Activated CD8-positive, alpha-beta memory T cell treated with anti-CD3 and anti-CD28 coated beads for 24 hours (primary cell): ENCODE results near the gene SPG21.
A peak's percentile ranks its signal among the peaks of the same experiment; 100 is the strongest.

Source experiments
- DNase-seq: peaks from one replicate; pipeline ENCODE4 v3.0.0-alpha.2; 2020

The SPG21 gene

GRCh38 chr15:64990168-64990470 is 405 bp upstream of the SPG21 start:
- no peak for DNase-seq

DNA sequence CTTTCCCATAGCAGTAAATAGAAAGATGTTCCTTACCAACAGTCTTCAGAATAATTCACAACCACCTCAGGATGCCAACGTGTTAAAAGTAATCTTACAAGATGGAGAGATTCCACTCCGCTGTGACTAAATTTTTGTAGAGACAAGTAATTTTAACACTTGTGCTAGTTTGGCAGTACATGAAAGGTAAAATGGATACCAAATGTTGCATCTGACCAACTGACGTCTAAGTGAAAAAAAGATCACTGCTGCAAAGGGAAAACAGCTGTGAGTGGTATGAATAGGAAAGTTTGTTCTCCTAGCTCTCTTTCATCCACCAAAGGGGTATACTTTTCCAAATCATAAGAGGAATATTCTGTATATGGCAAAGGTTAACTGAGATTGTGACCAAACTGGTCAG is 2.6 kb downstream of the SPG21 start:
- DNase-seq = no peak

- no peak for DNase-seq
Measured at GRCh38 chr15:64985366-64986033, 4.2 kb downstream of the SPG21 start.

GRCh38 chr15:64982472-64982871 is 7.2 kb downstream of the SPG21 start:
- DNase-seq = no peak

- peak; percentile 17 for DNase-seq
Measured at GRCh38 chr15:64981812-64982431, 7.8 kb downstream of the SPG21 start.

DNA sequence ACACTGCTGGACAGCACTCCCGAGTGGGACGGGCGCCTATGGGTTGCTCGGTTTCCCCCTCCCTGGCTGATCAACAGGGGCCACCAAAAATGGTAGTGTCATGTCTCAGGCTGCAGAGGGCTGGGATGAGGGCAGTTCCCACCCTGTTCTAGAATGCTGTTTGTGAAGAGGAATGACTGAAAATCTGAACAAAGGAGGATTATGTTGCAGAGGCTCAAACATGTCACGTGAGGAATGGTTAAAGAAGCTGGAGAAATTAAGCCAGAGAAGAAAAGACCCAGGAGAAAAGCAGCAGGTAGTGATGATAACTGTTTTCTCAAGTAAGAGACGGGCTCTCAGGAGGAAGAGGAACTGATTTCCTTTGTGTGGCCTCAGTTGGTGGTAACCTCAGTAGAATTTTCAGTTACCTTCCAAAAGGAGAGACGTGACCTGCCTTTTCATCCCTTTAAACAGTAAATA is 10.4 kb downstream of the SPG21 start:
- DNase-seq = peak; percentile 21

- peak; percentile 32 for DNase-seq
Measured at GRCh38 chr15:64975390-64975789, 14.3 kb downstream of the SPG21 start.

DNA sequence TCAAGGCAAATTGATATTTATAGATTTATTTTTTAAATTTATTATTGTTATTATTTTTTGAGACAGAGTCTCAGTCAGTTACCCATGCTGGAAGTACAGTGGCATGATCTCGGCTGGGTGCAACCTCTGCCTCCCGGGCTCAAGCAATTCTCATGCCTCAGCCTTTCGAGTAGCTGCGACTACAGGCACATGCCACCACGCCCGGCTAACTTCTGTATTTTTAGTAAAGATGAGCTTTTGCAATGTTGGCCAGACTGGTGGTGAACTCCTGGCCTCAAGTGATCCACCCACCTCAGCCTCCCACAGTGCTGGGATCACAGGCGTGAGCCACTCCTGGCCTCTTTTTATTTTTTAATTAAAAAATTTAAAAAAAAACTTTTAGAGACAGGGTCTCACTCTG is 19.0 kb downstream of the SPG21 start:
- DNase-seq = peak; percentile 41

GRCh38 chr15:64969401-64969800 is 20.3 kb downstream of the SPG21 start:
- DNase-seq = peak; percentile 13

DNA sequence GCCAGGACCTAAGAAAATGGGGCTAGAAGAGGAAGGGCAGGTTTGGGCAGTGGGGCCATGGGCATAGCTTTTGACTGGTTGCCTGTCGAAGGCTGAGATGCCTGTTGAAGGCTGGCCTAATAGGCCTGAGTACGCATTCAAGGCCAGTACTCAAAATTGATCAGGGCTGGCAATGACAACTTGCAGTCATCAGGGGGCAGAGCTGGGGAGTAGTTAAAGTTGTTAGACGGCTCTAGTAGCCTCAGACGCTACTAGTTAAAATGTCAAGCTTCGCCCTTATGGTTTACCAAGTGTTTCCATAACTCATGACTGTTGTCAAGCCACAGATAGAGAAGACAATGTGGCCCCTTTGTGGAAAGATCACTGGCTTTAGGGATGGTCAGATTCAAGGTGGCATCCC is 28.7 kb downstream of the SPG21 start:
- no peak for DNase-seq

- no peak for DNase-seq
Measured at GRCh38 chr15:64960153-64960552, 29.6 kb downstream of the SPG21 start.

- DNase-seq = peak; percentile 32
Measured at GRCh38 chr15:64959128-64959527, 30.6 kb downstream of the SPG21 start.

DNA sequence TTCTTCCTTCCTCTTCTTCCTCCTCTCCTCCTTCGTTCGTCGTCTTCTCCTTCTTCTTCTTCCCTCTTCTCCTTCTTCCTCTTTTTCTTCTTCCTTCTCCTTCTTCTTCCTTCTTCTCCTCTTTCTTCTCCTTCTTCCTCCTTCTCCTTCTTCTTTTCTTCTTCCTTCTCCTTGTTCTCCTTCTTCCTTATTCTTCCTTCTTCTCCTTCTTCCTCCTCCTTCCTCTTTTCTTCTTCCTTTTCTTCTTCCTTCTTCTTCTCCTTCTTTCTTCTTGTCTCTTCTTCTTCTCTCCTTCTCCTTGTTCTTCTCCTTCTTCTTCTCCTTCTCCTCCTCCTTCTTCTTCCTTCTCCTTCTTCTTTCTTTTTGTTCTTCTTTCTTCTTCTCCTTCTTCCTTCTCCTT is 35.3 kb downstream of the SPG21 start:
- no peak for DNase-seq

DNA sequence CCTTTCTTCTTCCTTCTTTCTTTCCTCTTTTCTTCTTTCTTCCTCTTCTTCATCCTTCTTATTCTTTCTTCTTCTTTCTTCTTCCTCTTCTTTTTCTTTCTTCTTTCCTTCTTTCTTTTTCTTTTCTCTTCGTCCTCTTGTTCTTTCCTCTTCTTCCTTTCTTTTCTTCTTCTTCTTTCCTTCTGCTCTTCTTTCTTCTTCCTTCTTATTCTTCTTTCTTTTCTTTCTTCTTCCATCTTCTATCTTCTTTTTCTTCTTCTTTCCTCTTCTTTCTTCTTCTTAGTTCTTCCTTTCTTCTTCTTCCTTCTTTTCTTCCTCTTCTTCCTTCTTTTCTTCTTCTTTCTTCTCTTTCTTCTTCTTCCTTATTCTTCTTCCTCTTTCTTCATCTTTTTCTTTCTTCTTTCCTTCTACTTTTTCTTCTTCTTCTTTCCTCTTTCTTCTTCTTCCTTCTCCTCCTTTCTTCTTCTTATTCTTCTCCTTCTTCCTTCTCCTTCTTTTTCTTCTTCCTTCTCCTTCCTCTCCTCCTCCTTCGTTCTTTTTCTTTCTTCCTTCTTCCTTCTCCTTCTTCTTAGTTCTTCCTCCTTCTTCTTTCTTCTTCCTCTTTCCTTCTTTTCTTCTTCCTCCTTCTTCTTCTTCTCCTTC is 37.8 kb downstream of the SPG21 start:
- DNase-seq = no peak

DNA sequence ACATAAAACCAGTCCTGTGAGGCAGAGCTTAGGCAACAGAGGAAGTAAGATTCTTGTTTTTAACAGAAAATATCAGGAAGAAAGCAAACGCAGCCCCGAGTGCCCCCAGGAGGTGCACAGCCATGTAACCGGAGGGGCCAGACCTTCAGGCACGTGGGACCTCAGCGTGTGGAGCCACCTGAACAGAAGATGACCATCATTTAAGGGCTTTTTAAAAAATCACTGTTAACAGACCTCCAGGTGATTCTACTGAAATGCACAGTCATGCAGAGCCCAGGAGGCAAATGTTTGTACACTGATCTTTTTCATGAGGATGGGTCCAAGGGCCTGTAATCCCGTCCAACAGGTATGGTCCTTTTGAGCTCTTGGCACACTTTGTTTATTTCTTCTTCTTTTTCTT is 38.8 kb downstream of the SPG21 start:
- DNase-seq = peak; percentile 49

DNA sequence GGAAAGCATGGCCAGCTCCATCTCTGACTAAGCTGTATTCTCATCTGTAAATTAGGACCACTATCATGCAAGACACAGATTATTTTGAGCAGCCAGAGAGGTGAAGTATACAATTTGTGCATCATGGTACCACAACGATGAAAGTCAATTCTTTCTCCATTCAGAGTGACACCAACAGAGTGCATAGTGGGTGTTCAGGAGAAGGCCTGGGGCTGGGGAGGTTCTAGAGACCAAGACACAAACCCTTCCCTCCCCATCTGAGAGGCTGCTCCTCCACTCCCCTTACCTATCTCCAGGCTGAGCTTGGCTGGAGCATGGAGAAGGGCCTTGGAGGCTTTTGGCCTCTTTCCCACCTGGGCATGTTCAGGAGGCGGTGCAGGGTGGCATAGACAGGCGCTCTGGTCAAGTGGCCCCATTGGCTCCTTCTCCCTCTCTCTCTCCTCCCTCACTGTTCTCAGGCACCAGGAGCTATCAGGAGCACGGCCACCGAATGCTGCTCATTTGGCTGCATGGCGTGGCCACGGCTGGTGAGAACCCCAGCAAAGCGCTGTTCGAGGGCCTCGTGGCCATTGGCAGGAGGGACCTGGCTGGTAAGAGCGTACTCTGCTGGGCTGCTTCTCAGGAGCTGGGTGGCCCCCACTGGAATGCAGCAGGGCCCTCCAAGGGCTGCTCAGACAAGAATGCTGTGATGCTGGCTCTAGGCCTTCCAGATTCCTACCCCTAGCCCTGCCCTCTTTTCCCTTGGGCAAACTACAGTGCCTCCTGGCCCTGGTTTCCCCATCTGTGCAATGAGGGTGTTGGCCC is 40.1 kb downstream of the SPG21 start:
- peak; percentile 53 for DNase-seq

GRCh38 chr15:64948916-64949315 is 40.8 kb downstream of the SPG21 start:
- DNase-seq = peak; percentile 26

DNA sequence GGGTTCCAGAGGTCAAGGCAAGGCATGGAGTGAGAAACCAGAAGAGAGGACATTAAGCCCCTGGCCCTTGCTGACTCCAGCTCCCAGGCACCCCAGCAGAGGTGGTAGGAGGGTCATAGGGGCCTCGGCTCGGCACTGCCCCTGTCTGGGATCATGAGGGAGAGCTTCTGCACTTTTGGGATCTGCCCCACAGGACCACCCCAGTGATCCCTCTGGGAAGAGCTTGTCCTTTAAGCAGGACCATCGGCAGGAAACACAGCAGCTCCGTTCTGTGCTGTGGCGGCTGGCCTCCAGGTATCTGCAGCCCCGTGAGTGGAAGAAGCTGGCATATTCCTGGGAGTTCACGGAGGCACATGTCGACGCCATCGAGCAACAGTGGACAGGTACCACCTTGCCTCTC is 42.5 kb downstream of the SPG21 start:
- peak; percentile 55 for DNase-seq

DNA sequence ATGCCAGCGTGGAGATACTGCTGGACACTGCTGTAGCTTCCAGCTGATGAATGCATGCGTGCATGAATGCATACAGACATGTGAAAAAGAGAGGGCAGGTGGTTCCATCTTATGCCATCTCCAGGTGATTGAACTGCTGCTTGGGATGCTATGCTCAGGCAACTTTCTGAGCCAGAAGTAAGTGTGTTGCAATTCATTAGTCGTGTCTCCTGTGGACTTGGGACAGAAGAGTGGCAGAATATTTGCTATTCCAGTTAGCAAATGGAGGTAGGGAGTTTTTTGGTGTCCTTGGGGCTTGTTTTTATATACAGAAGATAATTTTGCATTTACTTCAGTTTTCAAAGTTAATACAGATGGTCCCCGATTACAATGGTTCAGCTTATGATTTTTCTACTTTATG is 44.8 kb downstream of the SPG21 start:
- peak; percentile 32 for DNase-seq

- DNase-seq = peak; percentile 50
Measured at GRCh38 chr15:64943512-64944225, 46.0 kb downstream of the SPG21 start.

DNA sequence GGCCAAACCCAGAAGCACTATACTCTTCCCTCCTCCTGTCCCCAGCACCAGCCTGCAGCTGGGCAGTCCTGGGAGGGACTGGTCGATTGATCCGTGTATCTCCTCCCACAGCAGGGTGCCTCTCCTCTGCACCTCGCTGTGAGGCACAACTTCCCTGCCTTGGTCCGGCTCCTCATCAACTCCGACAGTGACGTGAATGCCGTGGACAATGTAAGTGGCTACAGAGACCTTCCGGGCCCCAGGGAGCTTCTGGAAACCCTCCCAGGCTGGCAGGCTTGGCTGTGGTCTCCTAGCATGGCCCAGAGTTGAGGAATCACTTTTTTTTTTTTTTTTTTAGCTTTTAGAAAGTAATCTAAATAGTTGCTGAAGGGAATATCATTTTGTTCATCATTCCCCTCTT is 47.4 kb downstream of the SPG21 start:
- DNase-seq = peak; percentile 42

DNA sequence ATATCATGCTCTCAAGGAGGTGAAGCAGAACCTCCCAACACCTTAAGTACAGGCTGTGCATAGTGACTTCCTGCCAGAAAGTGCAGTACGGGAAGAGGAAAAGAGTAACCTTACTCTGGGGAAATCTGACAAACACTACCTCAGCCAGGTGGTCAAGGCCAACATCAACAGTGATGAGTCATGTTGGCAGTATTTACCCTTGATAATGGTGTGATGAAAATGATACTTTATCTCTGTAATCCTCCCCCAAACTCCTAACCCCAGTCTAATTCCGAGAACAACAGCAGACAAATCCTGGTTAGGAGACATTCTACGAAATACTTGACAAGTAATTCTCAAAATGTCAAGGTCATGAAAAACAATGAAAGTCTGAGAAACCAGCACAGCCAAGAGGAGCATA is 51.5 kb downstream of the SPG21 start:
- no peak for DNase-seq

DNA sequence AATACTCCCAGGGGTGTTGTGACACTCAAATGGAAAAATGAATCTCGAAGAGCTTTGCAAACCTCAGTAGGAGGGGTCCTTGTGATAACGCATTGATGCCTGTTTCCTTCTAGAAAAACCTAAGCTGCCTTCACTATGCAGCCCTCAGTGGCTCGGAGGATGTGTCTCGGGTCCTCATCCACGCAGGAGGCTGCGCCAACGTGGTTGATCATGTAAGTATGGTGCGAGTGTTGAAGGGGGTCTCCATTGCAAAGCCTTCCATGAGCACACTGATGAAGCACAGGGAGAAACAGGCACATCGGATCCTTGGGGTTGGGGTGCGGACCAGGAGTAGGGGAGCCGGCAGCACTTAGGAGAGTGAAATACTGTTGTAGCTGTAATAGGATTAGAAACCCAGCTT is 55.7 kb downstream of the SPG21 start:
- peak; percentile 24 for DNase-seq
